A549 (cell line): ENCODE measurements around the gene SEMA6B. TPM values are rescaled to one million over a fixed set of nuclear protein-coding genes. Genes with fewer than 3 reads are reported as not detected.
"Not testable (repeated sequence)": the region's sequence is repeated elsewhere in the genome, so short reads cannot be mapped to it uniquely, and the experiment has no call there.

ENCODE experiments used
- ATAC-seq, 2 experiments: fragments of 200-7000 bp in 1 of 2; fragments of >200 bp in 1 of 2; cut with Nextera tagmentation in 1 of 2; cut with Tn5 transposase in 1 of 2; 3 replicates each; pipeline versions ENCODE4 v1.8.0 to v1.9.1; 2018 to 2020; ENCODE audit warnings: mild to moderate bottlenecking in 1 of 2, moderate library complexity in 1 of 2
- CTCF ChIA-PET: fragments of 300-600 bp; sonication (Branson Sonifier 250); formaldehyde crosslinking; extraction: SDS; loops from one replicate; lab custom pipeline; 2021; ENCODE audit warnings: antibody characterized with exemption, inconsistent platforms; lab: Yijun Ruan, JAX
- POLR2A ChIA-PET: fragments of 350-600 bp; formaldehyde crosslinking; extraction: SDS; loops from one replicate; lab custom pipeline; 2021; ENCODE audit warnings: antibody characterized with exemption, inconsistent platforms; lab: Yijun Ruan, JAX
- DNase-seq, 2 experiments: peaks; one replicate each; pipeline versions ENCODE4 v3.0.0 to v3.0.0-alpha.2; 2011 to 2016; ENCODE audit warnings: low read depth in 1 of 2, low spot score in 1 of 2
- FAIRE-seq: peaks from 2 replicates; lab custom pipeline; 2011; peaks lifted over from hg19 to GRCh38; lab: Jason Lieb, UNC
- H3K27ac ChIP-seq, 2 experiments: fragments of >200 bp; sonication (Bioruptor Twin); formaldehyde crosslinking; 3 replicates each; pipeline ENCODE4 v1.5.1; 2016 to 2017
- H3K4me1 ChIP-seq: fragments of >200 bp; sonication (Bioruptor Twin); formaldehyde crosslinking; 3 replicates; pipeline ENCODE4 v1.6.1; 2016
- H3K4me2 ChIP-seq: fragments of >200 bp; sonication (Bioruptor Twin); formaldehyde crosslinking; 3 replicates; pipeline ENCODE4 v1.6.1; 2016
- H3K4me3 ChIP-seq: fragments of >200 bp; sonication (Bioruptor Twin); formaldehyde crosslinking; 3 replicates; pipeline ENCODE4 v1.5.1; 2016
- H3K9me3 ChIP-seq: fragments of >200 bp; sonication (Bioruptor Twin); formaldehyde crosslinking; 3 replicates; pipeline ENCODE4 v1.6.1; 2016
- ATOH8 ChIP-seq: fragments of 250-450 bp; sonication (Bioruptor Pico); IDR thresholded peaks from 2 replicates; pipeline ENCODE4 v1.5.0; 2020; ENCODE audit warnings: low read depth, mild to moderate bottlenecking, moderate library complexity
- CBX2 ChIP-seq: fragments of 200-600 bp; sonication (generic); IDR thresholded peaks from 2 replicates; pipeline ENCODE4 v1.6.1; 2016; ENCODE audit warnings: low read depth, mild to moderate bottlenecking, borderline replicate concordance
- CHD2 ChIP-seq: fragments of 150-350 bp; IDR thresholded peaks from 2 replicates; pipeline ENCODE4 v1.6.1; 2014; ENCODE audit warnings: low read length; ENCODE audit not compliant: partially characterized antibody
- CHD4 ChIP-seq: fragments of 200-600 bp; sonication (generic); IDR thresholded peaks from 2 replicates; pipeline ENCODE4 v1.6.1; 2016; ENCODE audit warnings: antibody characterized with exemption, mild to moderate bottlenecking, borderline replicate concordance
- EHF ChIP-seq: fragments of 250-450 bp; sonication (Bioruptor Pico); IDR thresholded peaks from 2 replicates; pipeline ENCODE4 v1.5.0; 2020; ENCODE audit warnings: mild to moderate bottlenecking
- HDAC2 ChIP-seq: fragments of 200-600 bp; sonication (generic); IDR thresholded peaks from 2 replicates; pipeline ENCODE4 v1.6.1; 2016
- KDM1A ChIP-seq: fragments of 200-600 bp; sonication (generic); IDR thresholded peaks from 2 replicates; pipeline ENCODE4 v1.6.1; 2016; ENCODE audit warnings: low read depth, mild to moderate bottlenecking
- MAX ChIP-seq: IDR thresholded peaks from 2 replicates; pipeline ENCODE4 v1.6.1; 2012
- MYC ChIP-seq: IDR thresholded peaks from 2 replicates; pipeline ENCODE4 v1.6.1; 2012; ENCODE audit warnings: mild to moderate bottlenecking, inconsistent platforms, low read length, improper control_type of control experiment, borderline replicate concordance
- NR3C1 ChIP-seq: fragments of >200 bp; sonication (Bioruptor Twin); formaldehyde crosslinking; IDR thresholded peaks from 3 replicates; pipeline ENCODE4 v1.6.1; 2017
- PHF8 ChIP-seq: fragments of 200-600 bp; sonication (generic); IDR thresholded peaks from 2 replicates; pipeline ENCODE4 v1.6.1; 2016; ENCODE audit warnings: low read depth, mild to moderate bottlenecking, antibody characterized with exemption, moderate library complexity, borderline replicate concordance
- RAD21 ChIP-seq, 2 experiments: fragments of >200 bp in 1 of 2; sonication (Bioruptor Twin) in 1 of 2; formaldehyde crosslinking in 1 of 2; IDR thresholded peaks in 1 of 2; conservative IDR thresholded peaks in 1 of 2; 2 replicates in 1 of 2; 3 replicates in 1 of 2; pipeline ENCODE4 v1.6.1; 2012 to 2018; ENCODE audit warnings: inconsistent platforms in 1 of 2
- SMC3 ChIP-seq: fragments of >200 bp; sonication (Bioruptor Twin); formaldehyde crosslinking; IDR thresholded peaks from 3 replicates; pipeline ENCODE4 v1.6.1; 2018; ENCODE audit warnings: inconsistent platforms
- ZFP36 ChIP-seq: fragments of 450-650 bp; IDR thresholded peaks from 2 replicates; pipeline ENCODE4 v1.6.1; 2014; ENCODE audit warnings: borderline replicate concordance; ENCODE audit not compliant: partially characterized antibody
- ZNF302 ChIP-seq: fragments of 250-450 bp; sonication (Bioruptor Pico); IDR thresholded peaks from 2 replicates; pipeline ENCODE4 v1.9.0; 2021; ENCODE audit warnings: inconsistent platforms, mild to moderate bottlenecking, moderate library complexity
- ZSCAN20 ChIP-seq: fragments of 250-450 bp; sonication (Bioruptor Pico); IDR thresholded peaks from 2 replicates; pipeline ENCODE4 v1.8.0; 2022; ENCODE audit warnings: mild to moderate bottlenecking, moderate library complexity
- WGBS: methylation state at CpG from one replicate; pipeline ENCODE4 v1.1.6; 2017; ENCODE audit errors: missing lambda C conversion rate; 5-methylcytosine and 5-hydroxymethylcytosine counted together
- polyA plus RNA-seq, 4 experiments: library from polyadenylated mRNA; depleted of rRNA in 3 of 4; stranded (reverse); fragments of >200 nt; fragmentation: RNase III in 1 of 4; extraction: RNeasy Plus Mini Kit Qiagen cat#74134 plus additional on column Dnase treatment in 1 of 4; gene quantifications; 2 replicates in 3 of 4; 3 replicates in 1 of 4; pipeline ENCODE4 v1.2.3, GENCODE V29; 2011 to 2017
- TF ChIP-seq, protein P1 (sequence below): IDR thresholded peaks from 2 replicates; pipeline ENCODE4 v1.6.1; 2012; ENCODE audit warnings: low read depth, borderline replicate concordance
- TF ChIP-seq, protein P2 (sequence below): fragments of 250-450 bp; sonication (Bioruptor Pico); IDR thresholded peaks from 2 replicates; pipeline ENCODE4 v1.5.0; 2021; ENCODE audit warnings: mild to moderate bottlenecking, moderate library complexity, borderline replicate concordance

The SEMA6B gene
- polyA plus RNA-seq, 2 of the 4 experiments (the other 2 are of a cell fraction) = 5.7 to 9.0 TPM

- no peak for FAIRE-seq
- Histone ChIP-seq H3K9me3 (no peaks in the 10 kb centered on the region), H3K27ac (no peak overlapping the region), H3K4me2 (no peak overlapping the region), H3K4me3 (no peak overlapping the region), H3K4me1 (no peaks in the 10 kb centered on the region)
- TF ChIP-seq KDM1A = no peak
- TF ChIP-seq, protein P1, sequence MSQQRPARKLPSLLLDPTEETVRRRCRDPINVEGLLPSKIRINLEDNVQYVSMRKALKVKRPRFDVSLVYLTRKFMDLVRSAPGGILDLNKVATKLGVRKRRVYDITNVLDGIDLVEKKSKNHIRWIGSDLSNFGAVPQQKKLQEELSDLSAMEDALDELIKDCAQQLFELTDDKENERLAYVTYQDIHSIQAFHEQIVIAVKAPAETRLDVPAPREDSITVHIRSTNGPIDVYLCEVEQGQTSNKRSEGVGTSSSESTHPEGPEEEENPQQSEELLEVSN = no peak
- TF ChIP-seq CBX2 = no peak
- no peak for TF ChIP-seq CHD2
- no peak for TF ChIP-seq CHD4
- CTCF ChIA-PET = no interaction called here
- DNase-seq = no peak
- no peak for ATAC-seq
- WGBS = 67% methylated on average over 11 of the region's 14 CpGs
- POLR2A ChIA-PET = interaction anchor here (0.5 kb wide), 1 partner anchor 256 kb away, joined by 4 read pairs; no protein-coding TSS in a partner anchor
Measured at GRCh38 chr19:4529924-4530522, 29.5 kb downstream of the SEMA6B start.

DNA sequence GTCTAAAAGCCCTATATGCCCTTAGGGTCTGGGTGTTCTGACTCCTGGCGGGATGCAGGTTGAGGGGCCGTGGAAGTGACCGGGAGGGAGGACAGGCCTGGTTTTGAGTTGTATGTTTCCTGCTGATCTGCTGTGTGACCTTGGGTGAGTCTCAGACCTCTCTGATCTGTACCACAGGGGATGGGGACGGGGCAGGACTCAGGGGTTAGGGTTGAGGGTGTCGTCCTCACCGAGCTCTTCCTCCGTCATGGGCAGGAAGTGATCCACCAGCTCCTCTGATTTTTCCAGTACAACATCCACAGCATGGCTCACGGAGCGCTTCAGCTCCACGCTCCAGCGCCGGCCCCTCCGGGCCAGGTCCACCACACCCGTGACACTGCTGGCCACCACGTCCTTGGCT, 30.6 kb downstream of the SEMA6B start:
- Histone ChIP-seq H3K4me3 (no peak overlapping the region), H3K9me3 (no peaks in the 10 kb centered on the region), H3K4me1 (no peaks in the 10 kb centered on the region), H3K27ac (no peak overlapping the region), H3K4me2 (no peak overlapping the region)
- ChIA-PET CTCF (no interaction called here), POLR2A (no interaction called here)
- WGBS = 73% methylated on average over 14 of the region's 15 CpGs
- TF ChIP-seq MAX (no peak), ZFP36 (peak; percentile 37)
- DNase-seq (no peak), FAIRE-seq (no peak), ATAC-seq (no peak)

DNA sequence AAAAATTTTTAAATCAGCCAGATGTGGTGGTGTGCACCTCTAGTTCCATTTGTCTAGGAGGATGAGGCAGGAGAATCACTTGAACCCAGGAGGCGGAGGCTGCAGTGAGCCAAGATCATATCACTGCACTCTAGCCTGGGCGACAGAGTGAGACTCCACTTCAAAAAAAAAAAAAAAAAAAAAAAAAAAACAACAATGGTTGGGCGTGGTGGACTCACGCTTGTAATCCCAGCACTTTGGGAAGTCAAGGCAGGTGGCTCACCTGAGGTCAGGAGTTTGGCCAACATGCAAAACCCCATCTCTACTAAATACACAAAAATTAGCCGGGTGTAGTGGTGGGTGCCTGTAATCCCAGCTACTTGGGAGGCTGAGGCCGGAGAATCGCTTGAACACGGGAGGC, 32.1 kb downstream of the SEMA6B start:
- ATAC-seq, FAIRE-seq, H3K27ac ChIP-seq, H3K9me3 ChIP-seq, DNase-seq, H3K4me1 ChIP-seq, H3K4me2 ChIP-seq, POLR2A ChIA-PET, H3K4me3 ChIP-seq: not testable (repeated sequence)
- CTCF ChIA-PET = interaction anchor here (1.6 kb wide), 1 partner anchor 13 kb away, joined by 12 read pairs; the partner anchor contains the start of gene LRG1
- WGBS = 84% methylated on average over 8 of the region's 8 CpGs

- POLR2A ChIA-PET = interaction anchor here (0.6 kb wide), 1 partner anchor 59 kb away, joined by 9 read pairs; no protein-coding TSS in a partner anchor
- no peak for TF ChIP-seq ATOH8 (CRISPR knock-in tag)
- TF ChIP-seq RAD21 (conservative IDR thresholded peaks at IDR 0.05 in 1 of 2, IDR thresholded peaks at IDR 0.05 in 1 of 2) = no peak
- no peak for TF ChIP-seq EHF
- no peak for TF ChIP-seq MYC
- no peak for TF ChIP-seq PHF8
- no peak for TF ChIP-seq ZSCAN20 (CRISPR knock-in tag)
- TF ChIP-seq HDAC2 = no peak
- TF ChIP-seq SMC3 = no peak
- TF ChIP-seq CHD4 = no peak
- TF ChIP-seq, protein P2, sequence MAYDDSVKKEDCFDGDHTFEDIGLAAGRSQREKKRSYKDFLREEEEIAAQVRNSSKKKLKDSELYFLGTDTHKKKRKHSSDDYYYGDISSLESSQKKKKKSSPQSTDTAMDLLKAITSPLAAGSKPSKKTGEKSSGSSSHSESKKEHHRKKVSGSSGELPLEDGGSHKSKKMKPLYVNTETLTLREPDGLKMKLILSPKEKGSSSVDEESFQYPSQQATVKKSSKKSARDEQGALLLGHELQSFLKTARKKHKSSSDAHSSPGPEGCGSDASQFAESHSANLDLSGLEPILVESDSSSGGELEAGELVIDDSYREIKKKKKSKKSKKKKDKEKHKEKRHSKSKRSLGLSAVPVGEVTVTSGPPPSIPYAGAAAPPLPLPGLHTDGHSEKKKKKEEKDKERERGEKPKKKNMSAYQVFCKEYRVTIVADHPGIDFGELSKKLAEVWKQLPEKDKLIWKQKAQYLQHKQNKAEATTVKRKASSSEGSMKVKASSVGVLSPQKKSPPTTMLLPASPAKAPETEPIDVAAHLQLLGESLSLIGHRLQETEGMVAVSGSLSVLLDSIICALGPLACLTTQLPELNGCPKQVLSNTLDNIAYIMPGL (CRISPR knock-in tag) = no peak
- TF ChIP-seq NR3C1 = no peak
- TF ChIP-seq CHD2 = no peak
- no peak for TF ChIP-seq ZNF302 (CRISPR knock-in tag)
- no peak for FAIRE-seq
- Histone ChIP-seq H3K9me3 (no peaks in the 10 kb centered on the region), H3K4me1 (peaks cover 5% of the 10 kb centered on the region; the same call in 1 of the 3 replicates), H3K4me3 (no peak overlapping the region), H3K27ac (no peak overlapping the region), H3K4me2 (no peak overlapping the region)
- no peak for ATAC-seq
- 37% methylated on average over 10 of the region's 23 CpGs for WGBS
- CTCF ChIA-PET = interaction anchor here (0.5 to 3.3 kb wide), 25 partner anchors 8 to 258 kb away, joined by 3 to 51 read pairs (median 5); partner anchors contain the start of genes LRG1 and PLIN5
- no peak for DNase-seq
Measured at GRCh38 chr19:4525563-4526002, 33.9 kb downstream of the SEMA6B start.
